Right lobe of liver (tissue), 4 donors: Measurements from ENCODE around the gene UBE3D.

ENCODE experiments used
- POLR2A ChIP-seq: fragments of 450-650 bp; IDR thresholded peaks from one replicate; pipeline ENCODE4 v1.6.1; 2017; ENCODE audit warnings: antibody characterized with exemption, mild to moderate bottlenecking
- TF ChIP-seq, protein P1 (sequence below), 4 donors: fragments of 200-600 bp in 3 of 4; fragments of 450-650 bp in 1 of 4; IDR thresholded peaks; one replicate each; pipeline versions ENCODE4 v1.5.1 to v1.8.0; 2016 to 2022; ENCODE audit warnings: antibody characterized with exemption in 4 of 4, mild to moderate bottlenecking in 2 of 4
- donor health status: DM: no; HTN: no; CAD: no.
- donor health status: DM: no; HTN: no; CAD: no.
- donor health status: DM: no; HTN: yes; CAD: no.

DNA sequence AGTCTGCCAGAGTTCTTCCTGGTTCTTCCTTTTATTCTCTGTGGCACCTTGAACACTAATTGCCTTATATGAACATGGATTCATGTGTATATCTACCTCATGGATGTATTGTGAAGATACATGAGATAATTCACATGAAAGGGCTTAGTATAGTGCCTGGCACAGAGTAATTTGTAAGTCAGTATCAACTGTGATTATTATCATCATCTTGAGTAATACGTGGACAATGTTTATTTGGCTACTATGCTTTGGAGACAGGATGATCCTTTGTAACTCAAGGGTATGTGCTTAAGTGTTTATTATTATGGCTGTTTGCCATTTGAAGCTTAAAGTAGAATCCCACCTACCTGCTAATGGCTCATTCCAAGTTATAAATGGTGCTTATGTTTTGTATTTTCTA is 17.8 kb upstream of the UBE3D start:
- no peak for TF ChIP-seq POLR2A
- TF ChIP-seq, protein P1, sequence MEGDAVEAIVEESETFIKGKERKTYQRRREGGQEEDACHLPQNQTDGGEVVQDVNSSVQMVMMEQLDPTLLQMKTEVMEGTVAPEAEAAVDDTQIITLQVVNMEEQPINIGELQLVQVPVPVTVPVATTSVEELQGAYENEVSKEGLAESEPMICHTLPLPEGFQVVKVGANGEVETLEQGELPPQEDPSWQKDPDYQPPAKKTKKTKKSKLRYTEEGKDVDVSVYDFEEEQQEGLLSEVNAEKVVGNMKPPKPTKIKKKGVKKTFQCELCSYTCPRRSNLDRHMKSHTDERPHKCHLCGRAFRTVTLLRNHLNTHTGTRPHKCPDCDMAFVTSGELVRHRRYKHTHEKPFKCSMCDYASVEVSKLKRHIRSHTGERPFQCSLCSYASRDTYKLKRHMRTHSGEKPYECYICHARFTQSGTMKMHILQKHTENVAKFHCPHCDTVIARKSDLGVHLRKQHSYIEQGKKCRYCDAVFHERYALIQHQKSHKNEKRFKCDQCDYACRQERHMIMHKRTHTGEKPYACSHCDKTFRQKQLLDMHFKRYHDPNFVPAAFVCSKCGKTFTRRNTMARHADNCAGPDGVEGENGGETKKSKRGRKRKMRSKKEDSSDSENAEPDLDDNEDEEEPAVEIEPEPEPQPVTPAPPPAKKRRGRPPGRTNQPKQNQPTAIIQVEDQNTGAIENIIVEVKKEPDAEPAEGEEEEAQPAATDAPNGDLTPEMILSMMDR (IDR thresholded peaks at IDR 0.05), result no peak
